ENCODE measurements around the gene G3BP1.

DNA sequence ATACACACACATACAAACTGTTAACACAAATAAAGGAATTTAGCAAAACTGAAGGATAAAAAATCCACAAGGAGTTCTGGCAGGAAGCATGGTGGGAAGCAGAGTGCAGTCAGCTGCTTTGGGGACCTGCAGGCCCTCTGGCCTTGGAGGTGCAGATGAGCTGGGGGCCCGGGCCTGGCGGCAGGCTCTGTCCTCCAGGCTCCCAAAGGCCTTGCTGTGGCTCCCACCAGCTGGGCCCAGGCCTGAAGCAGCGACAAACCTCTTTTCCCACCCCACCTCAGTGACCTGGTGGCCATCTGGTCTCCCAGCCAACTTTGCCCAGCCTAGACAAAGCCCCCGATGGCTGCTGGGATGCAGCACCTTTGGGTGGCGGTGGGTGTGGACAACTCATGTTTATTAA, 85.1 kb downstream of the G3BP1 start:
- no peak for TF ChIP-seq MTF1 (CRISPR knock-in tag; IDR thresholded peaks at IDR 0.05; ENCODE audit: borderline replicate concordance)
- no peak for TF ChIP-seq IRF2 (CRISPR knock-in tag; IDR thresholded peaks at IDR 0.05)
- TF ChIP-seq POLR2A (conservative IDR thresholded peaks at IDR 0.05): no peak
- no peak for TF ChIP-seq ZNF561 (CRISPR knock-in tag; conservative IDR thresholded peaks at IDR 0.05)
- no peak for TF ChIP-seq ATF4 (CRISPR knock-in tag; IDR thresholded peaks at IDR 0.05)

Data from K562 (cell line).